Stimulated activated CD4-positive, alpha-beta T cell treated with anti-CD3 and anti-CD28 coated beads, TNF-alpha, amount 100 ng/mL, for 24 hours (primary cell): ENCODE data around the gene GRPR.
"Not testable (repeated sequence)": the region's sequence is repeated elsewhere in the genome, so short reads cannot be mapped to it uniquely, and the experiment has no call there.

Source experiments
- DNase-seq, 3 experiments: peaks; one replicate each; pipeline ENCODE4 v3.0.0-alpha.2; 2020; ENCODE audit warnings: low read depth in 3 of 3

The GRPR gene

GRCh38 chrX:16137416-16138107 lies 14.2 kb downstream of the GRPR start:
- DNase-seq: no peak

GRCh38 chrX:16138108-16138427 lies 14.7 kb downstream of the GRPR start:
- DNase-seq: no peak

- DNase-seq: no peak
Observed at GRCh38 chrX:16140448-16140847, 17.1 kb downstream of the GRPR start.

- no peak for DNase-seq
Observed at GRCh38 chrX:16140983-16141382, 17.6 kb downstream of the GRPR start.

- DNase-seq: no peak
Observed at GRCh38 chrX:16141422-16142245, 18.3 kb downstream of the GRPR start.

- no peak for DNase-seq
Observed at GRCh38 chrX:16142246-16142558, 18.8 kb downstream of the GRPR start.

GRCh38 chrX:16143968-16144367 lies 20.6 kb downstream of the GRPR start:
- no peak for DNase-seq

- no peak for DNase-seq
Observed at GRCh38 chrX:16144420-16144819, 21.1 kb downstream of the GRPR start.

- DNase-seq: not testable (repeated sequence)
Observed at GRCh38 chrX:16145093-16145492, 21.7 kb downstream of the GRPR start.

GRCh38 chrX:16145656-16146055 lies 22.3 kb downstream of the GRPR start:
- no peak for DNase-seq

GRCh38 chrX:16148896-16149295 lies 25.5 kb downstream of the GRPR start:
- no peak for DNase-seq

- no peak for DNase-seq
Observed at GRCh38 chrX:16155581-16156096, 32.3 kb downstream of the GRPR start.

GRCh38 chrX:16156692-16157331 lies 33.4 kb downstream of the GRPR start:
- DNase-seq: no peak

- DNase-seq: no peak
Observed at GRCh38 chrX:16160729-16161128, 37.4 kb downstream of the GRPR start.

- not testable (repeated sequence) for DNase-seq
Observed at GRCh38 chrX:16161173-16161572, 37.8 kb downstream of the GRPR start.

GRCh38 chrX:16162391-16162790 lies 39.0 kb downstream of the GRPR start:
- no peak for DNase-seq

GRCh38 chrX:16164748-16165147 lies 41.4 kb downstream of the GRPR start:
- no peak for DNase-seq

- no peak for DNase-seq
Observed at GRCh38 chrX:16167181-16167580, 43.8 kb downstream of the GRPR start, which contains the start of gene MAGEB17. Gene MAGEB17 (plus strand): TSS chrX:16167481. CDS start chrX:16170383, 2,902 bp downstream.

GRCh38 chrX:16171039-16171438 lies 47.7 kb downstream of the GRPR start:
- DNase-seq: no peak

- no peak for DNase-seq
Observed at GRCh38 chrX:16171944-16172343, 48.6 kb downstream of the GRPR start.

- DNase-seq: no peak
Observed at GRCh38 chrX:16172391-16172790, 49.0 kb downstream of the GRPR start.

GRCh38 chrX:16175329-16176061 lies 52.1 kb downstream of the GRPR start:
- DNase-seq: no peak
